GM12878 (cell line): ENCODE measurements around the gene NACC1. TPM values are rescaled to one million over a fixed set of nuclear protein-coding genes. Genes with fewer than 3 reads are reported as not detected.

ENCODE experiments used
- ATAC-seq: fragments of 200-7000 bp; cut with Tn5 transposase; 3 replicates; pipeline ENCODE4 v1.9.1; 2020; ENCODE audit warnings: mild to moderate bottlenecking, moderate library complexity
- BruUV-seq: library from RNA; stranded (reverse); fragments of 400-500 nt; replicated peaks from 2 replicates; lab custom pipeline; 2021; lab: Mats Ljungman, UMichigan
- CTCF ChIA-PET: fragments of 300-600 bp; sonication (Branson Sonifier 250); formaldehyde crosslinking; extraction: SDS; loops from one replicate; lab custom pipeline; 2021; ENCODE audit warnings: inconsistent platforms; lab: Yijun Ruan, JAX
- POLR2A ChIA-PET: fragments of 350-600 bp; formaldehyde crosslinking; extraction: SDS; loops from one replicate; lab custom pipeline; 2021; ENCODE audit warnings: inconsistent platforms; lab: Charles Lee
- RAD21 ChIA-PET: fragments of 300-600 bp; sonication (Branson Sonifier 250); formaldehyde crosslinking; loops from one replicate; lab custom pipeline; 2023; ENCODE audit warnings: antibody characterized with exemption; ENCODE audit not compliant: unreplicated experiment; lab: Charles Lee
- SMC1A ChIA-PET: fragments of 300-600 bp; sonication (Branson Sonifier 250); formaldehyde crosslinking; loops from one replicate; lab custom pipeline; 2023; ENCODE audit not compliant: unreplicated experiment, uncharacterized antibody; lab: Charles Lee
- DNase-seq: peaks from one replicate; pipeline ENCODE4 v3.0.0-alpha.2; 2011; ENCODE audit warnings: low read depth, low spot score
- FAIRE-seq: peaks from 3 replicates; lab custom pipeline; 2011; peaks lifted over from hg19 to GRCh38; lab: Jason Lieb, UNC
- H2AFZ ChIP-seq: 2 replicates; pipeline ENCODE4 v1.6.0; 2011; ENCODE audit warnings: low read depth, low read length, control low read depth; ENCODE audit not compliant: control insufficient read depth
- H3K27ac ChIP-seq: 2 replicates; pipeline ENCODE4 v1.5.1; 2011; ENCODE audit warnings: control low read depth; ENCODE audit not compliant: control insufficient read depth, insufficient read depth
- H3K27me3 ChIP-seq, 2 experiments: replicated peaks in 1 of 2; 2 replicates each; pipeline versions ENCODE4 v1.6.0 to v1.6.1; 2011; ENCODE audit warnings: low read length in 1 of 2; ENCODE audit not compliant: control insufficient read depth in 2 of 2, insufficient read depth in 2 of 2
- H3K36me3 ChIP-seq, 2 experiments: 2 replicates each; pipeline ENCODE4 v1.5.1; 2011; ENCODE audit warnings: low read length in 1 of 2; ENCODE audit not compliant: control insufficient read depth in 2 of 2, insufficient read depth in 2 of 2
- H3K4me1 ChIP-seq: 2 replicates; pipeline ENCODE4 v1.6.1; 2011; ENCODE audit warnings: mild to moderate bottlenecking, low read length, moderate library complexity, mixed read lengths; ENCODE audit not compliant: control insufficient read depth, insufficient read depth
- H3K4me2 ChIP-seq: 2 replicates; pipeline ENCODE4 v1.6.0; 2011; ENCODE audit warnings: control low read depth; ENCODE audit not compliant: control insufficient read depth, insufficient read depth
- H3K4me3 ChIP-seq: fragments of 200-600 bp; sonication (generic); 2 replicates; pipeline ENCODE4 v1.5.1; 2016
- H3K79me2 ChIP-seq: 2 replicates; pipeline ENCODE4 v1.6.0; 2011; ENCODE audit warnings: low read length; ENCODE audit not compliant: control insufficient read depth, insufficient read depth
- H3K9ac ChIP-seq: 2 replicates; pipeline ENCODE4 v1.8.0; 2011; ENCODE audit warnings: low read length, control low read depth, mixed read lengths; ENCODE audit not compliant: control insufficient read depth, insufficient read depth
- H3K9me3 ChIP-seq: replicated peaks from 3 replicates; pipeline ENCODE4 v1.5.1; 2011; ENCODE audit warnings: mild to moderate bottlenecking, low read length; ENCODE audit not compliant: control insufficient read depth, insufficient read depth
- H4K20me1 ChIP-seq: 2 replicates; pipeline ENCODE4 v1.6.0; 2011; ENCODE audit not compliant: control insufficient read depth, insufficient read depth
- ESRRA ChIP-seq: IDR thresholded peaks from 2 replicates; pipeline ENCODE4 v1.6.1; 2012; ENCODE audit warnings: mild to moderate bottlenecking, low read length, improper control_type of control experiment
- HDGF ChIP-seq: fragments of 450-650 bp; IDR thresholded peaks from 2 replicates; pipeline ENCODE4 v1.6.1; 2016; ENCODE audit warnings: antibody characterized with exemption
- MTA3 ChIP-seq: IDR thresholded peaks from 2 replicates; pipeline ENCODE4 v1.6.1; 2012; ENCODE audit warnings: low read length, inconsistent platforms, borderline replicate concordance
- NR2C2 ChIP-seq: IDR thresholded peaks from 2 replicates; pipeline ENCODE4 v1.6.1; 2011; ENCODE audit warnings: borderline replicate concordance, low read depth; ENCODE audit not compliant: control insufficient read depth, insufficient read length
- NR2F1 ChIP-seq: fragments of 450-650 bp; conservative IDR thresholded peaks from 2 replicates; pipeline ENCODE4 v1.6.1; 2017; ENCODE audit warnings: mild to moderate bottlenecking
- POLR2AphosphoS5 ChIP-seq: IDR thresholded peaks from 2 replicates; pipeline ENCODE4 v1.6.1; 2011; ENCODE audit warnings: mild to moderate bottlenecking, low read length, inconsistent platforms
- RELA ChIP-seq: fragments of 450-650 bp; IDR thresholded peaks from 2 replicates; pipeline ENCODE4 v1.8.0; 2014; ENCODE audit warnings: borderline replicate concordance; ENCODE audit not compliant: partially characterized antibody
- SPI1 ChIP-seq: IDR thresholded peaks from 2 replicates; pipeline ENCODE4 v1.6.1; 2011; ENCODE audit warnings: low read depth, mild to moderate bottlenecking, low read length, moderate library complexity, borderline replicate concordance; ENCODE audit not compliant: insufficient read depth
- TCF7 ChIP-seq: IDR thresholded peaks from 2 replicates; pipeline ENCODE4 v1.6.1; 2014; ENCODE audit warnings: antibody characterized with exemption, borderline replicate concordance
- WRNIP1 ChIP-seq: IDR thresholded peaks from 2 replicates; pipeline ENCODE4 v1.6.1; 2011; ENCODE audit warnings: low read depth, low read length, improper control_type of control experiment, borderline replicate concordance
- ZNF274 ChIP-seq: IDR thresholded peaks from one replicate; pipeline ENCODE4 v1.8.0; 2011; ENCODE audit not compliant: insufficient read length, insufficient read depth
- WGBS: methylation state at CpG from one replicate; pipeline ENCODE4 v1.1.6; 2016; ENCODE audit warnings: low lambda C conversion rate; ENCODE audit not compliant: insufficient replicate concordance, insufficient coverage; ENCODE audit errors: missing lambda C conversion rate; 5-methylcytosine and 5-hydroxymethylcytosine counted together
- in situ Hi-C: fragments of 300-500 bp; cut with MboI; formaldehyde crosslinking; loops from 9 replicates; pipeline ENCODE4 v1.14.3; 2018; ENCODE audit warnings: mixed read lengths
- intact Hi-C: fragments of 100-400 bp; cut with micrococcal nuclease; formaldehyde crosslinking; loops from one replicate; pipeline ENCODE4 v1.14.2; 2022; ENCODE audit not compliant: unreplicated experiment
- polyA plus RNA-seq, 11 experiments: library from polyadenylated mRNA; depleted of rRNA in 4 of 11; unstranded in 6 of 11; stranded (reverse) in 5 of 11; fragments of >200 nt; fragmentation: Nextera tagmentation in 4 of 11; fragmentation: Illumina TruSeq in 1 of 11; extraction: Ambion mirVana in 4 of 11; extraction: Trizol in 1 of 11; gene quantifications; 1 replicate in 1 of 11; 2 replicates in 10 of 11; pipeline versions ENCODE4 v1.2.1 to v1.2.3, GENCODE V29; 2011 to 2016; ENCODE audit warnings: inconsistent platforms in 2 of 11, missing spikeins in 2 of 11, low read depth in 1 of 11
- total RNA-seq, 4 experiments: library from RNA; depleted of rRNA in 3 of 4; stranded (reverse); fragments of >200 nt in 3 of 4; fragmentation: Illumina TruSeq in 1 of 4; extraction: Trizol in 1 of 4; gene quantifications; 2 replicates each; pipeline versions ENCODE4 v1.2.1 to v1.2.3, GENCODE V29; 2013 to 2021
- TF ChIP-seq, protein P1 (sequence below): fragments of 450-650 bp; IDR thresholded peaks from 2 replicates; pipeline ENCODE4 v1.6.1; 2017; ENCODE audit warnings: mild to moderate bottlenecking, moderate library complexity
- TF ChIP-seq, protein P2 (sequence below): fragments of 450-650 bp; IDR thresholded peaks from 2 replicates; pipeline ENCODE4 v1.6.1; 2017; ENCODE audit warnings: mild to moderate bottlenecking, moderate library complexity
- TF ChIP-seq, protein P3 (sequence below): fragments of 450-650 bp; IDR thresholded peaks from 2 replicates; pipeline ENCODE4 v1.6.1; 2016; ENCODE audit warnings: mild to moderate bottlenecking

Gene NACC1
- total and polyA plus RNA-seq, 10 of the 15 experiments (the other 5 are each of a cell fraction or from before 2014, with no cell fraction given), result 0.18 to 120 (median 19.2) TPM

DNA sequence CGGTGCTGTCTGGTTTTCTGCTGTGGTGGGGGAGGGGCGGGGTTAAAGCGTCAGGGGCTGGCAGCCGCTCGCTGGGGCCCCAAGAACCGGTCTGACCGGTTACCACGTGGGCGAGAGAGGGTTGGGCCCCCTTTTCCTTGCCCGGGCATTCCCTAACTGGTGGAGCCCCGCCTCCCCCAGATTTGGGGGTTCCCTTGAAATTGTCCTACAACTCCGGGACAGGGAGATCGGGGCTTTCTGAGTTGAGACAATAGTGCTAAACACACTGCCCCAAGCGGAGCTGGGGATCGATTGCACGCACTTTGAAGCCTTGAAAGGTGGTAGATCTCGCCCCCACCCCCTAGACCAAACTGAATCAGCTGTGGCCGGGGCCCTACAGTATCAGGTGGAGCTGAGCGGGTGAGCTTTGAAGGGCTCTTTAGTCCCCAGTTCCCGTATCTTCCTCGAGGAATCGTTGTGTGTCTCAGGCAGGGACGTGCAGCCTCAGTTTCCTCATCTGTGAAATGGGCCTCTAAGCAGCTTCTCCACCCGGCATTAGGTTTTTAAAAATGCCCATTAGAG, 36.9 kb downstream of the NACC1 start:
- Histone ChIP-seq H3K4me1 (peaks cover 23% of the 10 kb centered on the region), H3K79me2 (peaks cover 41% of the 10 kb centered on the region), H3K36me3 (no peaks in the 10 kb centered on the region; a peak in 2 of 4 replicates), H3K9me3 (no peaks in the 10 kb centered on the region), H2AFZ (no peak overlapping the region), H4K20me1 (no peaks in the 10 kb centered on the region), H3K27ac (peak overlapping the region; percentile 95), H3K4me3 (peak overlapping the region; percentile 99), H3K9ac (peak overlapping the region; percentile 90), H3K27me3 (no peaks in the 10 kb centered on the region), H3K4me2 (peak overlapping the region; percentile 91)
- ATAC-seq (peak; percentile 27), FAIRE-seq (no peak), DNase-seq (no peak)
- RAD21 ChIA-PET, result interaction anchor here (0.6 to 4.7 kb wide), 14 partner anchors 9 to 691 kb away, joined by 3 to 39 read pairs (median 3); partner anchors contain the start of gene NACC1
- intact Hi-C loops (loop anchor here (2.0 to 10.0 kb wide), 5 partner anchors 37 to 850 kb away; partner anchors contain the start of genes LYL1 and RFX1), in situ Hi-C loops (loop anchor here (10.0 to 25.0 kb wide), 3 partner anchors 690 to 1568 kb away; partner anchors contain the start of genes ACP5 and ZNF627)
- CTCF ChIA-PET, result interaction anchor here (0.8 to 2.3 kb wide), 16 partner anchors 9 to 254 kb away, joined by 3 to 11 read pairs (median 3); partner anchors contain the start of gene NACC1
- WGBS, result under 1% methylated on average over 24 of the region's 24 CpGs
- SMC1A ChIA-PET, result interaction anchor here (0.7 to 3.9 kb wide), 8 partner anchors 9 to 108 kb away, joined by 3 to 37 read pairs (median 4); partner anchors contain the start of gene NACC1
- POLR2A ChIA-PET, result interaction anchor here (0.5 to 3.3 kb wide), 12 partner anchors 9 to 1230 kb away, joined by 3 to 20 read pairs (median 5); partner anchors contain the start of gene NACC1
- BruUV-seq, result no TSS peak
- TF ChIP-seq TCF7 (no peak), HDGF (no peak), ZNF274 (no peak), NR2F1 (no peak), MTA3 (no peak), SPI1 (peak; percentile 38; the same call in 1 of the 2 replicates), RELA (no peak), WRNIP1 (peak; percentile 68; the same call in 1 of the 2 replicates), ESRRA (peak; percentile 73; the same call in 1 of the 2 replicates), NR2C2 (no peak), POLR2AphosphoS5 (peak; percentile 92)
- TF ChIP-seq, protein P1, sequence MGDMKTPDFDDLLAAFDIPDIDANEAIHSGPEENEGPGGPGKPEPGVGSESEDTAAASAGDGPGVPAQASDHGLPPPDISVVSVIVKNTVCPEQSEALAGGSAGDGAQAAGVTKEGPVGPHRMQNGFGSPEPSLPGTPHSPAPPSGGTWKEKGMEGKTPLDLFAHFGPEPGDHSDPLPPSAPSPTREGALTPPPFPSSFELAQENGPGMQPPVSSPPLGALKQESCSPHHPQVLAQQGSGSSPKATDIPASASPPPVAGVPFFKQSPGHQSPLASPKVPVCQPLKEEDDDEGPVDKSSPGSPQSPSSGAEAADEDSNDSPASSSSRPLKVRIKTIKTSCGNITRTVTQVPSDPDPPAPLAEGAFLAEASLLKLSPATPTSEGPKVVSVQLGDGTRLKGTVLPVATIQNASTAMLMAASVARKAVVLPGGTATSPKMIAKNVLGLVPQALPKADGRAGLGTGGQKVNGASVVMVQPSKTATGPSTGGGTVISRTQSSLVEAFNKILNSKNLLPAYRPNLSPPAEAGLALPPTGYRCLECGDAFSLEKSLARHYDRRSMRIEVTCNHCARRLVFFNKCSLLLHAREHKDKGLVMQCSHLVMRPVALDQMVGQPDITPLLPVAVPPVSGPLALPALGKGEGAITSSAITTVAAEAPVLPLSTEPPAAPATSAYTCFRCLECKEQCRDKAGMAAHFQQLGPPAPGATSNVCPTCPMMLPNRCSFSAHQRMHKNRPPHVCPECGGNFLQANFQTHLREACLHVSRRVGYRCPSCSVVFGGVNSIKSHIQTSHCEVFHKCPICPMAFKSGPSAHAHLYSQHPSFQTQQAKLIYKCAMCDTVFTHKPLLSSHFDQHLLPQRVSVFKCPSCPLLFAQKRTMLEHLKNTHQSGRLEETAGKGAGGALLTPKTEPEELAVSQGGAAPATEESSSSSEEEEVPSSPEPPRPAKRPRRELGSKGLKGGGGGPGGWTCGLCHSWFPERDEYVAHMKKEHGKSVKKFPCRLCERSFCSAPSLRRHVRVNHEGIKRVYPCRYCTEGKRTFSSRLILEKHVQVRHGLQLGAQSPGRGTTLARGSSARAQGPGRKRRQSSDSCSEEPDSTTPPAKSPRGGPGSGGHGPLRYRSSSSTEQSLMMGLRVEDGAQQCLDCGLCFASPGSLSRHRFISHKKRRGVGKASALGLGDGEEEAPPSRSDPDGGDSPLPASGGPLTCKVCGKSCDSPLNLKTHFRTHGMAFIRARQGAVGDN, result no peak; the same call in 1 of the 2 replicates
- TF ChIP-seq, protein P2, sequence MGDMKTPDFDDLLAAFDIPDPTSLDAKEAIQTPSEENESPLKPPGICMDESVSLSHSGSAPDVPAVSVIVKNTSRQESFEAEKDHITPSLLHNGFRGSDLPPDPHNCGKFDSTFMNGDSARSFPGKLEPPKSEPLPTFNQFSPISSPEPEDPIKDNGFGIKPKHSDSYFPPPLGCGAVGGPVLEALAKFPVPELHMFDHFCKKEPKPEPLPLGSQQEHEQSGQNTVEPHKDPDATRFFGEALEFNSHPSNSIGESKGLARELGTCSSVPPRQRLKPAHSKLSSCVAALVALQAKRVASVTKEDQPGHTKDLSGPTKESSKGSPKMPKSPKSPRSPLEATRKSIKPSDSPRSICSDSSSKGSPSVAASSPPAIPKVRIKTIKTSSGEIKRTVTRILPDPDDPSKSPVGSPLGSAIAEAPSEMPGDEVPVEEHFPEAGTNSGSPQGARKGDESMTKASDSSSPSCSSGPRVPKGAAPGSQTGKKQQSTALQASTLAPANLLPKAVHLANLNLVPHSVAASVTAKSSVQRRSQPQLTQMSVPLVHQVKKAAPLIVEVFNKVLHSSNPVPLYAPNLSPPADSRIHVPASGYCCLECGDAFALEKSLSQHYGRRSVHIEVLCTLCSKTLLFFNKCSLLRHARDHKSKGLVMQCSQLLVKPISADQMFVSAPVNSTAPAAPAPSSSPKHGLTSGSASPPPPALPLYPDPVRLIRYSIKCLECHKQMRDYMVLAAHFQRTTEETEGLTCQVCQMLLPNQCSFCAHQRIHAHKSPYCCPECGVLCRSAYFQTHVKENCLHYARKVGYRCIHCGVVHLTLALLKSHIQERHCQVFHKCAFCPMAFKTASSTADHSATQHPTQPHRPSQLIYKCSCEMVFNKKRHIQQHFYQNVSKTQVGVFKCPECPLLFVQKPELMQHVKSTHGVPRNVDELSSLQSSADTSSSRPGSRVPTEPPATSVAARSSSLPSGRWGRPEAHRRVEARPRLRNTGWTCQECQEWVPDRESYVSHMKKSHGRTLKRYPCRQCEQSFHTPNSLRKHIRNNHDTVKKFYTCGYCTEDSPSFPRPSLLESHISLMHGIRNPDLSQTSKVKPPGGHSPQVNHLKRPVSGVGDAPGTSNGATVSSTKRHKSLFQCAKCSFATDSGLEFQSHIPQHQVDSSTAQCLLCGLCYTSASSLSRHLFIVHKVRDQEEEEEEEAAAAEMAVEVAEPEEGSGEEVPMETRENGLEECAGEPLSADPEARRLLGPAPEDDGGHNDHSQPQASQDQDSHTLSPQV, result no peak
- TF ChIP-seq, protein P3, sequence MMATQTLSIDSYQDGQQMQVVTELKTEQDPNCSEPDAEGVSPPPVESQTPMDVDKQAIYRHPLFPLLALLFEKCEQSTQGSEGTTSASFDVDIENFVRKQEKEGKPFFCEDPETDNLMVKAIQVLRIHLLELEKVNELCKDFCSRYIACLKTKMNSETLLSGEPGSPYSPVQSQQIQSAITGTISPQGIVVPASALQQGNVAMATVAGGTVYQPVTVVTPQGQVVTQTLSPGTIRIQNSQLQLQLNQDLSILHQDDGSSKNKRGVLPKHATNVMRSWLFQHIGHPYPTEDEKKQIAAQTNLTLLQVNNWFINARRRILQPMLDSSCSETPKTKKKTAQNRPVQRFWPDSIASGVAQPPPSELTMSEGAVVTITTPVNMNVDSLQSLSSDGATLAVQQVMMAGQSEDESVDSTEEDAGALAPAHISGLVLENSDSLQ, result peak; percentile 26; the same call in 1 of the 2 replicates
